K562 (cell line): ENCODE data around the gene OSBPL10. TPM values are rescaled to one million over a fixed set of nuclear protein-coding genes. Genes with fewer than 3 reads are reported as not detected.

ENCODE experiments used
- ATAC-seq: fragments of 200-7000 bp; cut with Tn5 transposase; 3 replicates; pipeline ENCODE4 v1.9.1; 2020; ENCODE audit warnings: moderate library complexity
- BruUV-seq: library from RNA; stranded (reverse); fragments of 400-500 nt; replicated peaks from 2 replicates; lab custom pipeline; 2021; lab: Mats Ljungman, UMichigan
- CTCF ChIA-PET: fragments of 300-600 bp; formaldehyde crosslinking; extraction: SDS; loops from one replicate; lab custom pipeline; 2021; ENCODE audit warnings: low intra/inter-chr PET ratio; lab: Yijun Ruan, JAX
- POLR2A ChIA-PET: fragments of 300-600, 350-650 bp; sonication (Branson Sonifier 250); formaldehyde crosslinking; extraction: SDS; loops from one replicate; lab custom pipeline; 2021; ENCODE audit warnings: antibody characterized with exemption, inconsistent platforms; lab: Yijun Ruan, JAX
- DNase-seq, 4 experiments: peaks; one replicate each; pipeline versions ENCODE4 v3.0.0 to v3.0.0-alpha.2; 2011 to 2018; ENCODE audit warnings: low spot score in 3 of 4, mixed read lengths in 3 of 4; ENCODE audit errors: extremely low read depth in 1 of 4
- FAIRE-seq: peaks from 2 replicates; lab custom pipeline; 2011; peaks lifted over from hg19 to GRCh38; lab: Jason Lieb, UNC
- H2AFZ ChIP-seq: 2 replicates; pipeline ENCODE4 v1.6.0; 2011; ENCODE audit warnings: low read depth, low read length, control low read depth, inconsistent platforms
- H3K27ac ChIP-seq: fragments of 200-600 bp; 3 replicates; pipeline ENCODE4 v1.8.0; 2011; ENCODE audit warnings: low read depth, mild to moderate bottlenecking, control low read depth, inconsistent platforms, low read length, moderate library complexity, mixed read lengths; ENCODE audit errors: extremely low read depth
- H3K27me3 ChIP-seq, 2 experiments: fragments of 300-600 bp in 1 of 2; 2 replicates in 1 of 2; 3 replicates in 1 of 2; pipeline versions ENCODE4 v1.6.0 to v1.8.0; 2011; ENCODE audit warnings: inconsistent platforms in 2 of 2, low read length in 2 of 2, mild to moderate bottlenecking in 1 of 2, mixed read lengths in 1 of 2, moderate library complexity in 1 of 2; ENCODE audit not compliant: control insufficient read depth in 2 of 2, insufficient read depth in 2 of 2
- H3K36me3 ChIP-seq: fragments of 300-600 bp; 3 replicates; pipeline ENCODE4 v1.8.0; 2011; ENCODE audit warnings: mild to moderate bottlenecking, low read length, inconsistent platforms; ENCODE audit not compliant: control insufficient read depth, insufficient read depth
- H3K4me1 ChIP-seq, 2 experiments: fragments of 200-600 bp in 1 of 2; replicated peaks in 1 of 2; 2 replicates in 1 of 2; 3 replicates in 1 of 2; pipeline versions ENCODE4 v1.5.1 to v1.8.0; 2011; ENCODE audit warnings: inconsistent platforms in 2 of 2, low read length in 2 of 2, mild to moderate bottlenecking in 1 of 2, mixed read lengths in 1 of 2, moderate library complexity in 1 of 2; ENCODE audit not compliant: control insufficient read depth in 2 of 2, insufficient read depth in 2 of 2
- H3K4me2 ChIP-seq: 2 replicates; pipeline ENCODE4 v1.6.1; 2011; ENCODE audit warnings: low read length, control low read depth, inconsistent platforms, mixed read lengths; ENCODE audit not compliant: insufficient read depth
- H3K4me3 ChIP-seq: fragments of 200-600 bp; sonication (generic), shearing (Covaris generic); 2 replicates; pipeline ENCODE4 v1.5.1; 2016; ENCODE audit warnings: control low read depth, inconsistent platforms
- H3K79me2 ChIP-seq: fragments of 200-600 bp; 3 replicates; pipeline ENCODE4 v1.8.0; 2011; ENCODE audit warnings: low read length, inconsistent platforms; ENCODE audit not compliant: control insufficient read depth, insufficient read depth
- H3K9ac ChIP-seq, 2 experiments: 2 replicates each; pipeline versions ENCODE4 v1.6.0 to v1.6.1; 2011; ENCODE audit warnings: low read depth in 2 of 2, low read length in 2 of 2, control low read depth in 1 of 2, inconsistent platforms in 1 of 2, mild to moderate bottlenecking in 1 of 2, mixed read lengths in 1 of 2; ENCODE audit not compliant: insufficient read depth in 1 of 2
- H3K9me1 ChIP-seq: one replicate; pipeline ENCODE4 v1.6.0; 2011; ENCODE audit warnings: inconsistent platforms, mild to moderate bottlenecking, low read length, moderate library complexity; ENCODE audit not compliant: control insufficient read depth, insufficient read depth
- H3K9me3 ChIP-seq: replicated peaks from 2 replicates; pipeline ENCODE4 v1.5.1; 2011; ENCODE audit warnings: low read depth, low read length, inconsistent platforms; ENCODE audit not compliant: control insufficient read depth, insufficient read depth
- H4K20me1 ChIP-seq: replicated peaks from 2 replicates; pipeline ENCODE4 v1.6.1; 2011; ENCODE audit warnings: low read length, inconsistent platforms, mixed read lengths; ENCODE audit not compliant: control insufficient read depth, insufficient read depth
- PURB ChIP-seq: sonication (generic); formaldehyde crosslinking; IDR thresholded peaks from 2 replicates; pipeline ENCODE4 v1.9.0; 2021; ENCODE audit warnings: low read depth, mild to moderate bottlenecking, missing genetic modification reagents
- SMARCE1 ChIP-seq: fragments of 450-650 bp; IDR thresholded peaks from 2 replicates; pipeline ENCODE4 v1.7.1; 2016; ENCODE audit warnings: mild to moderate bottlenecking
- WGBS: fragments of 100-300 bp; shearing (Covaris generic); methylation state at CpG from one replicate; pipeline ENCODE4 v1.1.6; 2016; ENCODE audit warnings: low coverage, mixed read lengths; ENCODE audit not compliant: insufficient coverage; ENCODE audit errors: missing lambda C conversion rate; 5-methylcytosine and 5-hydroxymethylcytosine counted together
- in situ Hi-C: fragments of 300-500 bp; cut with MboI; formaldehyde crosslinking; loops from 4 replicates; pipeline ENCODE4 v1.15.0; 2018; ENCODE audit warnings: inconsistent platforms, mixed read lengths
- intact Hi-C: fragments of 100-400 bp; cut with micrococcal nuclease; formaldehyde crosslinking; loops from 2 replicates; pipeline ENCODE4 v1.14.2; 2022
- polyA plus RNA-seq, 8 experiments: library from polyadenylated mRNA; depleted of rRNA in 4 of 8; stranded (reverse) in 5 of 8; unstranded in 3 of 8; fragments of >200 nt; fragmentation: Nextera tagmentation in 2 of 8; fragmentation: Illumina TruSeq in 1 of 8; extraction: Ambion mirVana in 2 of 8; extraction: Trizol in 1 of 8; gene quantifications; 2 replicates each; pipeline versions ENCODE4 v1.2.1 to v1.2.3, GENCODE V29; 2011 to 2014; ENCODE audit warnings: inconsistent platforms in 1 of 8, missing spikeins in 1 of 8
- total RNA-seq, 7 experiments: library from RNA; depleted of rRNA in 6 of 7; stranded (reverse); fragments of >200 nt in 6 of 7; fragmentation: Illumina TruSeq in 2 of 7; extraction: Trizol in 2 of 7; gene quantifications; 2 replicates each; pipeline versions ENCODE4 v1.2.1 to v1.2.3, GENCODE V29; 2011 to 2021; ENCODE audit warnings: low replicate concordance in 1 of 7
- TF ChIP-seq, protein P1 (sequence below): fragments of 250-450 bp; sonication (Bioruptor Pico); IDR thresholded peaks from 2 replicates; pipeline ENCODE4 v1.4.0; 2020

OSBPL10 gene
- total and polyA plus RNA-seq, 9 of the 15 experiments (the other 6 are each of a cell fraction or from before 2014, with no cell fraction given), result 0.03 to 0.19 (median 0.14) TPM; not detected in 2

DNA sequence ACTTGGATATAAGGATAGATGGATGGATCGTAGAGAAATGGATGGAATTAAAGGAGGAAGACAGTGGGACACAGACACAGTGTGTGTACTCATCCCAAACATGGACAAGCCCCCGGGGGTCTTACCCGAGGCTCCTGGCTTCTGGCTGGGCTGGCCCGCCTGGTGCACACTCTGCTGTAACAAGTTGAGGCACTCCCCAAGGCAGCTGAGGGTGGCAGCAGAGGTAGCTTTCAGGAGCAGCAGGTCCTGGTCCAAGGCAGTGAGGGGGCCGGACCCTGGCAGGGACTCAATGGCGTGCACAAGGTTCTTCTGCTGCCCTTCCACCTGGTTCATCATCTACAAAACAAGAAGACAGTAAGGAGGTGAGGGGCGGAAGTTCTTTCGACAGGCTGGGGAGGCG lies 233.3 kb downstream of the OSBPL10 start (continued):
- TF ChIP-seq PURB (CRISPR knock-in tag), result no peak
- TF ChIP-seq SMARCE1, result no peak
- TF ChIP-seq, all 486 proteins: peak for 0

DNA sequence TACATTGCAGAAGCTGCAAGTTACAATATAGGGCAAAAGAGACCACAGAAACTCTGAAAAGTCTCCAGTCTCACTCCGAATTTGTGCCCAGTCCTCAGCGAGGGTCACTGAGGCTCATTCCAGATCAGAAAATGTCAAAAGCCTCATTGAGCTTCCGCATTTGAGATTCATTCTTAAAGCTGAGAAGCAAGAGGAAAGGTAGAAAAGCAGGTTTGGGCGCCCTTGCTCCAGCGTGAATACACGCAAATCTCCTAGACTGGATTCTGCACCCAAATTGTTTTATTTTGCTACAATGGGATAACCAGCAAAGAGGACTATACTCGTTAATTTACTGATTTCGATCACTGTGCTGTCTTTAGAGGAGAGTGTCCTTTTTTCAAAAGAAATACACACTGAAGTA lies 236.1 kb downstream of the OSBPL10 start:
- H3K4me2 ChIP-seq, result no peak overlapping the region
- no peaks in the 10 kb centered on the region for H3K4me1 ChIP-seq
- no peaks in the 10 kb centered on the region for H3K9me1 ChIP-seq
- CTCF ChIA-PET, result no interaction called here
- no peak overlapping the region for H3K4me3 ChIP-seq
- 4% methylated on average over 8 of the region's 8 CpGs for WGBS
- POLR2A ChIA-PET, result no interaction called here
- H3K36me3 ChIP-seq, result no peaks in the 10 kb centered on the region
- no peaks in the 10 kb centered on the region for H3K79me2 ChIP-seq
- FAIRE-seq, result no peak
- no peaks in the 10 kb centered on the region for H4K20me1 ChIP-seq
- BruUV-seq, result no TSS peak
- in situ Hi-C loops (no loop called here), intact Hi-C loops (no loop called here)
- no peak overlapping the region for H3K27ac ChIP-seq
- no peak overlapping the region for H3K9ac ChIP-seq
- H3K27me3 ChIP-seq, result peaks cover 14 to 18% of the 10 kb centered on the region in 2 experiments; a peak in 4 of 5 replicates
- TF ChIP-seq, protein P1, sequence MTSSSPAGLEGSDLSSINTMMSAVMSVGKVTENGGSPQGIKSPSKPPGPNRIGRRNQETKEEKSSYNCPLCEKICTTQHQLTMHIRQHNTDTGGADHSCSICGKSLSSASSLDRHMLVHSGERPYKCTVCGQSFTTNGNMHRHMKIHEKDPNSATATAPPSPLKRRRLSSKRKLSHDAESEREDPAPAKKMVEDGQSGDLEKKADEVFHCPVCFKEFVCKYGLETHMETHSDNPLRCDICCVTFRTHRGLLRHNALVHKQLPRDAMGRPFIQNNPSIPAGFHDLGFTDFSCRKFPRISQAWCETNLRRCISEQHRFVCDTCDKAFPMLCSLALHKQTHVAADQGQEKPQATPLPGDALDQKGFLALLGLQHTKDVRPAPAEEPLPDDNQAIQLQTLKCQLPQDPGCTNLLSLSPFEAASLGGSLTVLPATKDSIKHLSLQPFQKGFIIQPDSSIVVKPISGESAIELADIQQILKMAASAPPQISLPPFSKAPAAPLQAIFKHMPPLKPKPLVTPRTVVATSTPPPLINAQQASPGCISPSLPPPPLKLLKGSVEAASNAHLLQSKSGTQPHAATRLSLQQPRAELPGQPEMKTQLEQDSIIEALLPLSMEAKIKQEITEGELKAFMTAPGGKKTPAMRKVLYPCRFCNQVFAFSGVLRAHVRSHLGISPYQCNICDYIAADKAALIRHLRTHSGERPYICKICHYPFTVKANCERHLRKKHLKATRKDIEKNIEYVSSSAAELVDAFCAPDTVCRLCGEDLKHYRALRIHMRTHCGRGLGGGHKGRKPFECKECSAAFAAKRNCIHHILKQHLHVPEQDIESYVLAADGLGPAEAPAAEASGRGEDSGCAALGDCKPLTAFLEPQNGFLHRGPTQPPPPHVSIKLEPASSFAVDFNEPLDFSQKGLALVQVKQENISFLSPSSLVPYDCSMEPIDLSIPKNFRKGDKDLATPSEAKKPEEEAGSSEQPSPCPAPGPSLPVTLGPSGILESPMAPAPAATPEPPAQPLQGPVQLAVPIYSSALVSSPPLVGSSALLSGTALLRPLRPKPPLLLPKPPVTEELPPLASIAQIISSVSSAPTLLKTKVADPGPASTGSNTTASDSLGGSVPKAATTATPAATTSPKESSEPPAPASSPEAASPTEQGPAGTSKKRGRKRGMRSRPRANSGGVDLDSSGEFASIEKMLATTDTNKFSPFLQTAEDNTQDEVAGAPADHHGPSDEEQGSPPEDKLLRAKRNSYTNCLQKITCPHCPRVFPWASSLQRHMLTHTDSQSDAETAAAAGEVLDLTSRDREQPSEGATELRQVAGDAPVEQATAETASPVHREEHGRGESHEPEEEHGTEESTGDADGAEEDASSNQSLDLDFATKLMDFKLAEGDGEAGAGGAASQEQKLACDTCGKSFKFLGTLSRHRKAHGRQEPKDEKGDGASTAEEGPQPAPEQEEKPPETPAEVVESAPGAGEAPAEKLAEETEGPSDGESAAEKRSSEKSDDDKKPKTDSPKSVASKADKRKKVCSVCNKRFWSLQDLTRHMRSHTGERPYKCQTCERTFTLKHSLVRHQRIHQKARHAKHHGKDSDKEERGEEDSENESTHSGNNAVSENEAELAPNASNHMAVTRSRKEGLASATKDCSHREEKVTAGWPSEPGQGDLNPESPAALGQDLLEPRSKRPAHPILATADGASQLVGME (CRISPR knock-in tag), result no peak
- H2AFZ ChIP-seq, result no peak overlapping the region
- no peaks in the 10 kb centered on the region for H3K9me3 ChIP-seq
- no peak for DNase-seq
- no peak for ATAC-seq
